ENCODE results near the gene MPZL1.

The MPZL1 gene

DNA sequence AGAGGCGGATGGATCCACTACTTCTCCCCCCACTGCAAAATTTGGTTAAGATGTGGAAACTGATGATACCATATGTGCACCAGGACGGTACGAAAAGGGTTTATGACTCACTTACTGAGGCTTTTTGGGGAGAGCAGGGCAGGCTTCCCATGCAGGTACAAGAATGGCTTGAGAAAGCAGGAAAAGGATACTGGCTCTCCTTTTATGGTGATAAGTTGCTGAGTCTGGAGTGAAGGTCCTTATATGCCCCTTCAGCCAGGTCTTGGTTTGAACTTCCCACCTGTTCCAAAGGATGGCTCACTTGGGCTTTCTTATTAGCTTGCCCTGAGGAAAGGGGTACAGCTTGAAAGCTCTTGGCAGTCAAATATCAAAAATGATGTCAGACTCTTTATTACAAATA, 23.1 kb downstream of the MPZL1 start:
- no peak for DNase-seq (ENCODE audit: insufficient read length, low spot score)
- no peak for FAIRE-seq
- TF ChIP-seq POLR2A (IDR thresholded peaks at IDR 0.05; ENCODE audit: low read depth, low read length), result no peak

DNA sequence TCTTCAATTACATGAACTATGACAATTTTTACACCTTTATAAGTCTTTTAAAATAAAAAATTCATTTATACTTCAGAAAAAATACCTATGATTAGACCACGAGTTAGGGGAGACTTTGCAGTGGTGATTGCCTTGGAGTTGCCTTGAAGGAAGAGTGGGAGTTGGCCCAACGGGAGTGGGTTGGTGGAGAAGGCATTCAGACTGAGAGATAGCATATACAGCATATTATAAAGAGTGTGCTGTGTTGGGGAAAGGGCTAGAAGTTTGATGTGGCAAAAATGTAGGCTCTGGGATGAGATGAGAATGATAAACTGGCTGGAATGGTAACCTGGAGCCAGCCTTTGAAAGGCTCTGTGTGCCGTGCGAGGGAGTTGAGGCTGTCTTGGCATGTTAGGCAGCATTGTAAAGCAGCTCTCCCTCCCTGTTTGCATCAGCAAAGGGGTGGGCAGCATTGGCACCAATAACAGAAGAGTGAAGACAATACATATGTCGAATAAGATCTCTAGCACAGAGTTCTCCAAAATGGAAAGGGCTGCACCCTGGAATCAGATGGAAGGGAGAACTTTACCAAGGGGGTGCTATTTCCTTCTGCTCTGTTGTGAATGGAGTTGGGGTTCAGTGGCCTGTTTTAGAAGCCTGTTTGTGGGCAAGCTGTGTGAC, 24.4 kb downstream of the MPZL1 start:
- no peak for TF ChIP-seq POLR2A (IDR thresholded peaks at IDR 0.05; ENCODE audit: low read depth, low read length)
- FAIRE-seq, result no peak
- DNase-seq (ENCODE audit: insufficient read length, low spot score), result no peak

DNA sequence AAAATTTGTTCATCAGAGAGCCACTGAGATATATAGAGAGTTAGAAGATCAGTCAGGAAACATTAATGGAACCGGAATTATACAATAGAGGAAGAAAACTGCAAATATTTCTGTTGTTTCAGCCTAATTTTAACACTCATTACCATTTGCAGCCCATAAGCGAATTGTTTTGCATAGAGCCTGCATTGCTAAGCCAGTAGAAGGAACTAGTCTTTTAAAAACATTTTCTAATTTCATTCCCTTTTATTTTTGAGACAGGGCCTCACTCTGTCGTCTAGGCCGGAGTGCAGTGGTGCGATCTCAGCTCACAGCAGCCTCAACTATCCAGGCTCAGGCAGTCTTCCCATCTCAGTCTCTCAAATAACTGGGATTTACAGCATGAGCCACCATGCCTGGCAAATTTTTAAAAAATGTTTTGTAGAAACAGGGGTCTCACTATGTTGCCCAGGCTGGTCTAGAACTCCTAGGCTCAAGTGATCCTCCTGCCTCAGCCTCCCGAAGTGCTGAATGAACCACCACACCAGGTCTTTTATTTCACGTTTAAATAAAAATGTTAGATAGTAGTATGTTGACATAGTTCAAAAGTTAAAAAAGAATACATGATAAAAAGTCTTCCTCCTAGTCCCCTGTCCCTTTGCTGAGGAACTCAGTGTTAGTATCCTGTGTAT, 25.3 kb downstream of the MPZL1 start:
- FAIRE-seq (no peak), DNase-seq (ENCODE audit: insufficient read length, low spot score) (no peak)
- no peak for TF ChIP-seq POLR2A (IDR thresholded peaks at IDR 0.05; ENCODE audit: low read depth, low read length)

DNA sequence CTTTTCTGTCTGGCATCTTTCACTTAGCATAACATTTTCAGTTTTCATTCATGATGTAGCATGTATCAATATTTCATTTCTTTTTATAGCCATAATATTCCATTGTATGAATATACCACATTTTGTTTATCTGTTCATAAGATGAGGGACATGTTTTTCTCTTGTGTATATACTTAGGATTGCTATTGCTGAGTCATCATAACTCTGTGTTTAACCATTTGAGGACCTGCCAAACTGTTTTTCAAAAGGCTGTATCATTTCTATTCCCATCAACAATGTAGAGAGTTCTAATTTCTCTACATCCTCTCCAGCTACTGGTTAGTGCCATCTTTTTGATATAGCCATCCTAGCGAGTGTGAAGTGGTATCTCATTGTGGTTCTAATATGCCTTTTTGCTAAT, 26.2 kb downstream of the MPZL1 start:
- DNase-seq (ENCODE audit: insufficient read length, low spot score) (no peak), FAIRE-seq (no peak)
- no peak for TF ChIP-seq POLR2A (IDR thresholded peaks at IDR 0.05; ENCODE audit: low read depth, low read length)

DNA sequence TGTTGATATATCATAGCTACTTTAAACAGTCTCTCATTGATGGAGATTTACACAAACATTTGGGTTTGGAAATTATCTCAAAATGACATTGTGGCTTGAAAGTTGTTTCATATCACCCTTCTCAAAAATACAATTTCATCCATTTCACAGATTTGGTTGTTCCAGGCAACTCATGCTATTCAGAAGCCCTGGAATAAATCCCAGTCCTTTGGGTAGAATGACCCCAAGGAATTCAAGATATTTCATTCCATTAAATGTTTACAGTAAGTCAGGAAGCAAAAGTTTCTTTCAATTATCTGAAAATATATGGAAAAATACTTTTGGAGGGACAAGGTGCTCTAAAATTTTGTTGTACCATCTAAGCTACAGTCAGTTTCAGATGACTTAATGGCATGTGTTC, 27.1 kb downstream of the MPZL1 start:
- DNase-seq (ENCODE audit: insufficient read length, low spot score) (no peak), FAIRE-seq (no peak)
- no peak for TF ChIP-seq POLR2A (IDR thresholded peaks at IDR 0.05; ENCODE audit: low read depth, low read length)

DNA sequence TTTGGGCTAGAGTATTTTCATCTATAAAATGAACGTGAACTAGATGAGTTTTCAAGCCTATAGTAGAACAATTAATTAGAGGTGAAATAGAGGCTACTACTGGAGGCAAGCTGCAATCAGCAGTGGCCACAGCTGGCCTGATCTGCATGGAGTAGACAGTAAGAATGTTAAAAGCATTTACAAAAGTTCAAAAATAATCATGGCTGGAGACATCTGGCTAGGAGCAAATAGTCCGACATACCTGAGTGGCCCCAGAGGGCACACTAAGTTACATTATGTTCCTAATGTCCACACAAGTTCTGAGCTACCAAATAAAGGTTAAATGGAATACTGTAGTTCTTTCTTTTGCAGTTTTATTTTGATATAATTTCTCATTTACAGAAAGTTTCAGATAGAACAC, 28.0 kb downstream of the MPZL1 start:
- no peak for TF ChIP-seq POLR2A (IDR thresholded peaks at IDR 0.05; ENCODE audit: low read depth, low read length)
- FAIRE-seq, result no peak
- DNase-seq (ENCODE audit: insufficient read length, low spot score), result no peak

DNA sequence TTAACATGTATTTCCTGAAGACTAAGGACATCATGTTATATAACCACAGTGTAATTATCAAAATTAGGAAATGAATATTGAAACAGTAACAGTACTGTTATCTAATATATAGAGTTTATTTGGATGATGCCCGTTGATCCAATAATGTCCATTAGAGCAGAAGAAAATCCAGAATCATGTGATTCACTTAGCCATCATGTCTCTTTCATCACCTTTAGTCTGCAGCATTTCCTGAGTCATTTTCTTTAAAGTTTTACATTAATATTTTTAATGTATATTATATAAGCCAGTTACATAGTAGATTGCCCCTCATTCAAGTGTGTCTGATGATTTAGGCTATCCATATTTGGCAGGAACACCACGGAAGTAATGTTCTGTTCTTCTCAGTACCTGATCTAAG, 28.9 kb downstream of the MPZL1 start:
- FAIRE-seq (no peak), DNase-seq (ENCODE audit: insufficient read length, low spot score) (no peak)
- no peak for TF ChIP-seq POLR2A (IDR thresholded peaks at IDR 0.05; ENCODE audit: low read depth, low read length)

DNA sequence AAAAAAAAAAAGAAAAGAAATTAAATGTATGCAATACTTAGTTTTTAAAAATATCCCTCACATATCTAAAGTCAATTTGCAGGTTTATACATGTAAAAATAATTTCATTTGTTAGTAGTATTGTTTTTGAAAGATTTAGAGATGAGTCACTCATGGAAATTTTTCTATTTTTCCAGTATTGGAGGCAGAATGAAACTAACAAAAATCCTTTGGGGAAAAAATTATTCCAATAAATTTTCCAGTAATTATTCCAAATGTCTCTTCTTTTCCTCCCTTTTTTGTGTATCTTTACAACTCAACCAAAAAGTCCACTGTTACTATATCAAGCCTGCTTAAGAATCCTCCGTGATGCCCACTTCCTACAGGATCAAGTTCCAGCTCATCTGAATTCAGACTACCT, 29.9 kb downstream of the MPZL1 start:
- FAIRE-seq (no peak), DNase-seq (ENCODE audit: insufficient read length, low spot score) (no peak)
- no peak for TF ChIP-seq POLR2A (IDR thresholded peaks at IDR 0.05; ENCODE audit: low read depth, low read length)

DNA sequence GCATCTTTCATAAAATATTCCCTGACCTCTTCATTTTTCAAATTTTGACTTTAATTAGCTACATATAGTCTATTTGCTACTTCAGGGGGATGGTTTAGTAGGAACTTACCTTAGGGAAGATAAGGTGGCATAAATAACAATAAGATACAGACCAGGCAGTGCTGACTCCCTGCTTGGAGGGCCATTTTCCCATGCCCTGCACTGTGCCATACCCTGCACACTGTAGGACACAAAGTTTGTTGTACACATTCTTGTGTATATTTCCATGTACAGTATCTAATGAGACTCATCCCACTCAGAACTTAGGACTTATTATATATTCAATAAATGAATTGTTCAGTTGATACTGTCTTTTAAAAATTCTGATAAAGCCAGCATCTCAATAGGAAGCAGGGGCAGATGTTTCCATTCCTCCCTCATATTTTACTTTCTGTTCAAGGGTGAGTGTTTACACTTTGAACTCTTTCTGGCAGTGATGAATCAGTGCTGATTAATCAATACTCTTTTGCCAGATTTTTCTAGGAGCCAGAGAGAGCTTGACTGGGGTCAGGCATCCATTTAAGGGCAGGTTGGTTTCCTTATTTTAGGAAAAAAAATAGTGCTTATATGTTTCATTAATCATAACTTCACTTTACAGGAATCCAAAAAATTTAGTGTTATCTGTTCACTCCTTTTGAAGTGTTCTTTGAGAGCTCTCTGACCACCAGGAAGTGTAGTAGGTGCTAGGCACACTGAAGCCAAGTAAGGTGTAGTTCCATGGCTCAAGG, 30.6 kb downstream of the MPZL1 start:
- DNase-seq (ENCODE audit: insufficient read length, low spot score), result no peak
- no peak for TF ChIP-seq POLR2A (IDR thresholded peaks at IDR 0.05; ENCODE audit: low read depth, low read length)
- FAIRE-seq, result no peak

DNA sequence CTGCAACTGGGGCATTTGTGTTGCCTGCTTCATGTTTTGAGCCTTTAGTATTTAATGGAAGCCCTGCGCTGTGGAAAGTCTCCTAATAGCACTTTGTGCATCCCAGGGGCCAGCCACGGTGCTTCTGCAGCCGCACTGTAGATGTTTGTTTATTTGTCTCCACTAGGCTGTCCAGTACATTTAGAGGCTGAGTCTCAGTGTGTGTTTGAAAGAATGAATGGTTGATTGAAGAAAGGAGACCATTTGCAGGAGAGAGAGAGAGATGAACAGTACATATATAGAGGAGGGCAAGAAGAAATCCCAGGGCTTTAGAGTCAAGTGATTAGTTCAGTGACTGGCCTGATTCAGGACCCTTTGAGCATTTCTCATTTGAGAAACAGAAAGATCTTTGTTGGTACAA, 33.9 kb downstream of the MPZL1 start:
- DNase-seq (ENCODE audit: insufficient read length, low spot score) (no peak), FAIRE-seq (no peak)
- TF ChIP-seq POLR2A (IDR thresholded peaks at IDR 0.05; ENCODE audit: low read depth, low read length), result no peak

DNA sequence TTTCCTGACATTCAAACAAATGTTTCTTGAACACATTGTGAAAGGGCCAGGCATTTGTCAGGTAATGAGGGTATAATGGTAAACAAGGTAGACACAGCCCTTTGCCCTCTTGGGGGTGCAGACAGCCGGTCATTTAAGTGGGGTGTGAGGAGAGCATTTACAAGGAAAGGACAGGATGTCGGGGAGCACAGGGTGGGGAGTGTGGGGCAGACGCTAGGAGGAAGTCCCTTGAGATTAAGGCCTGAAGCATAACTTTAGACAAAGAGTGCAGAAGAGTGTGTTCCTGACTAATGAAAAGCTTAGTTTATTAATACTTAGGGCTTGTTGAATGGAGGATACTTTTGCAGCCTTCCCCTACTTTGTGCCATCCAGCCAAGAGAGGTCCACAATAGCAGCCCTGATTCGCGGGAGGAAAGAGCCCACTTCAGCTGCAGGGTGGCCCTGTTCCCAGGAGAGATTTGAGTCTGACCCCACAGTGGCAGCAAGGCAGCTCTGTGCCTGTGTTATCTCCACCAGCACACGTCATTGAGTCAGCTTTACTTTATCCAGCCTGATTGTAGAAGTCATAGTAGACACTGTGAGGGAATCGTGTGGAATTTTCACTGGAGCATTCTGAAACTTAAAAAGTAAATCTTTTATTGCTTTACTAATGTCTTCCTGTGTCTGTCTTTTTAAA, 35.1 kb downstream of the MPZL1 start:
- no peak for DNase-seq (ENCODE audit: insufficient read length, low spot score)
- FAIRE-seq, result no peak

DNA sequence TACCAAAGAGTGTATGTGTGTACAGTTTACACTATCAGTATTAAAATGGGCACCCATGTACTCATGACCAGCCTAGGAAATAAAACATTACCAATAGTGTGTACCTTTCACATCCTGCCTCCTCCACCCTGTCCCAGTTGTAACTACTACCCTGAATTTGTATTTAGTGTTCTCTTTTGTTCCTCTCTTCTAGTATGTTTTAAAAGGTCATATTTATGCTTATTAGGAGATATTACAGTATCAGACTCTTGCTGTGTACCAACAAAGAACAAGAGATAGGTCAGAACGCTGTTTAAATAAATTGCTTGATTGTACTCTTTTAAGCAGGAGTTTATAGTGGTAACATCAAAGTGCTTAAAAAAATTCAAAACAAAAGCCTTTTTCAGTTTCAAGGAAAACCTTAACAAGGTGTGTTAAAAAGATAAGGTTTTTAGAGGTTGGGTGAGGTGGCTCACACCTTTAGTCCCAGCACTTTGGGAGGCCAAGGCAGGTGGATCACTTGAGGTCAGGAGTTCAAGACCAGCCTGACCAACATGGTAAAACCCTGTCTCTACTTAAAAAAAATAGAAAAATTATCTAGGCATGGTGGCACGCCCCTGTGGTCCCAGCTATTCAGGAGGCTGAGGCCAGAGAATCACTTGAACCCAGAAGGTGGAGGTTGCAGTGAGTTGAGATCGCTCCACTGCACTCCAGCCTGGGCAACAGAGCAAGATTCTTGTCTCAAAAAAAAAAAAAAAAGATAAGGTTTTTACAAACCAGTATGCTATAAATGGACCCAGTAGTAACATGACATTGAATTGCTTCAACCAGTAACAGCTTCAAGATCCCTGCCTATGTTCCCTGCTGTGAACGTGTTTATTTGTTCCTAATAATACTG, 35.9 kb downstream of the MPZL1 start:
- no peak for FAIRE-seq
- TF ChIP-seq POLR2A (IDR thresholded peaks at IDR 0.05; ENCODE audit: low read depth, low read length), result no peak
- DNase-seq (ENCODE audit: insufficient read length, low spot score), result no peak

More for the DNA sequence above, 35.1 kb downstream of the MPZL1 start:
- no peak for TF ChIP-seq POLR2A (IDR thresholded peaks at IDR 0.05; ENCODE audit: low read depth, low read length)

DNA sequence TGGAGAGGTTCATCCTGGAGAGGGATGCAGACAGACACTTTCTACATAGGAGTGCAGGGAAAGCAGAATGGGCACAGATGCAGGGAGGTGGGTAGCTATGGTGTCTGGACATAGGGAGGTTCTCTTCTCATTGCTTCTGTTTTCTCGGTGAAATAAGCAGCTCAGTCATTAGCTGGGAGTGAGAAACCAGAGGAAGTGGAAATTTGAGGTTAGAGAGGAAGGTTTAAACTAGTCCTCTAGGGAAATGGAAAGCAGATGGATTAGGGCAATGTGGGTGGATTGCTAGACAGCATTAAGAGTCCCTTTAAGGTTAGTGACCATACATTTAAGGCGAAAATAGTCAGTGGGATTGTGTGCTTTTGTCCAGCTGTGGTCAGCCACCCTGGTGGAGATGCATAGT, 39.6 kb downstream of the MPZL1 start:
- no peak for TF ChIP-seq POLR2A (IDR thresholded peaks at IDR 0.05; ENCODE audit: low read depth, low read length)
- DNase-seq (ENCODE audit: insufficient read length, low spot score) (no peak), FAIRE-seq (no peak)

Data from H54 (cell line).